Measurements from ENCODE around the gene CMTM7. TPM values are rescaled to one million over a fixed set of nuclear protein-coding genes. Genes with fewer than 3 reads are reported as not detected.

Gene CMTM7
- total RNA-seq, 1 donor from 2014 or later = 11.8 TPM

- no peak overlapping the region for H3K4me2 ChIP-seq
- H3K4me1 ChIP-seq = no peaks in the 10 kb centered on the region
- no peak for TF ChIP-seq EZH2 (IDR thresholded peaks at IDR 0.05)
- TF ChIP-seq, protein P1, sequence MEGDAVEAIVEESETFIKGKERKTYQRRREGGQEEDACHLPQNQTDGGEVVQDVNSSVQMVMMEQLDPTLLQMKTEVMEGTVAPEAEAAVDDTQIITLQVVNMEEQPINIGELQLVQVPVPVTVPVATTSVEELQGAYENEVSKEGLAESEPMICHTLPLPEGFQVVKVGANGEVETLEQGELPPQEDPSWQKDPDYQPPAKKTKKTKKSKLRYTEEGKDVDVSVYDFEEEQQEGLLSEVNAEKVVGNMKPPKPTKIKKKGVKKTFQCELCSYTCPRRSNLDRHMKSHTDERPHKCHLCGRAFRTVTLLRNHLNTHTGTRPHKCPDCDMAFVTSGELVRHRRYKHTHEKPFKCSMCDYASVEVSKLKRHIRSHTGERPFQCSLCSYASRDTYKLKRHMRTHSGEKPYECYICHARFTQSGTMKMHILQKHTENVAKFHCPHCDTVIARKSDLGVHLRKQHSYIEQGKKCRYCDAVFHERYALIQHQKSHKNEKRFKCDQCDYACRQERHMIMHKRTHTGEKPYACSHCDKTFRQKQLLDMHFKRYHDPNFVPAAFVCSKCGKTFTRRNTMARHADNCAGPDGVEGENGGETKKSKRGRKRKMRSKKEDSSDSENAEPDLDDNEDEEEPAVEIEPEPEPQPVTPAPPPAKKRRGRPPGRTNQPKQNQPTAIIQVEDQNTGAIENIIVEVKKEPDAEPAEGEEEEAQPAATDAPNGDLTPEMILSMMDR (IDR thresholded peaks at IDR 0.05) = no peak
- no peak for TF ChIP-seq EZH2phosphoT487 (IDR thresholded peaks at IDR 0.05)
- H3K79me2 ChIP-seq (ENCODE audit: low read depth) = peaks cover 30% of the 10 kb centered on the region
- H3K9me3 Mint-ChIP-seq = peaks cover 3% of the 10 kb centered on the region
- H3K27ac ChIP-seq = no peak overlapping the region
- H3K4me3 ChIP-seq = no peak overlapping the region
- no peak overlapping the region for H3K4me3 Mint-ChIP-seq
- no peaks in the 10 kb centered on the region for H3K4me1 Mint-ChIP-seq
- peaks cover 6% of the 10 kb centered on the region for H3K36me3 Mint-ChIP-seq
- no peak overlapping the region for H3K9ac ChIP-seq
- peaks cover 20% of the 10 kb centered on the region for H4K20me1 ChIP-seq (ENCODE audit: low read depth)
- no peaks in the 10 kb centered on the region for H3K9me3 ChIP-seq (ENCODE audit: low read depth)
- no peak for DNase-seq (ENCODE audit: low spot score)
- H3K27me3 ChIP-seq = no peaks in the 10 kb centered on the region
- no peaks in the 10 kb centered on the region for H3K36me3 ChIP-seq
- no peak overlapping the region for H2AFZ ChIP-seq (replicated peaks)
- no peaks in the 10 kb centered on the region for H3F3A ChIP-seq (ENCODE audit: low read depth)
- no peak overlapping the region for H3K27ac Mint-ChIP-seq
- H3K27me3 Mint-ChIP-seq (ENCODE audit: insufficient read depth, low read depth) = no peaks in the 10 kb centered on the region
Observed at GRCh38 chr3:32492684-32493436, 101.2 kb downstream of the CMTM7 start.

GRCh38 chr3:32493437-32494414 is 102.1 kb downstream of the CMTM7 start:
- TF ChIP-seq EZH2phosphoT487 (IDR thresholded peaks at IDR 0.05) = no peak
- TF ChIP-seq, protein P1 (IDR thresholded peaks at IDR 0.05) = no peak
- TF ChIP-seq EZH2 (IDR thresholded peaks at IDR 0.05) = no peak
- Histone ChIP-seq H3K4me3 (no peak overlapping the region), H3F3A (ENCODE audit: low read depth) (no peaks in the 10 kb centered on the region), H3K36me3 (no peaks in the 10 kb centered on the region), H3K27me3 (no peaks in the 10 kb centered on the region), H3K27ac (no peak overlapping the region), H3K79me2 (ENCODE audit: low read depth) (peaks cover 38% of the 10 kb centered on the region), H3K4me2 (no peak overlapping the region), H4K20me1 (ENCODE audit: low read depth) (peaks cover 20% of the 10 kb centered on the region), H3K4me1 (no peaks in the 10 kb centered on the region), H3K9me3 (ENCODE audit: low read depth) (no peaks in the 10 kb centered on the region), H3K9ac (no peak overlapping the region), H2AFZ (replicated peaks) (no peak overlapping the region)
- Mint-ChIP-seq H3K9me3 (peaks cover 3% of the 10 kb centered on the region), H3K27ac (no peak overlapping the region), H3K27me3 (ENCODE audit: insufficient read depth, low read depth) (no peaks in the 10 kb centered on the region), H3K4me3 (no peak overlapping the region), H3K4me1 (no peaks in the 10 kb centered on the region), H3K36me3 (peaks cover 8% of the 10 kb centered on the region)
- no peak for DNase-seq (ENCODE audit: low spot score)

DNA sequence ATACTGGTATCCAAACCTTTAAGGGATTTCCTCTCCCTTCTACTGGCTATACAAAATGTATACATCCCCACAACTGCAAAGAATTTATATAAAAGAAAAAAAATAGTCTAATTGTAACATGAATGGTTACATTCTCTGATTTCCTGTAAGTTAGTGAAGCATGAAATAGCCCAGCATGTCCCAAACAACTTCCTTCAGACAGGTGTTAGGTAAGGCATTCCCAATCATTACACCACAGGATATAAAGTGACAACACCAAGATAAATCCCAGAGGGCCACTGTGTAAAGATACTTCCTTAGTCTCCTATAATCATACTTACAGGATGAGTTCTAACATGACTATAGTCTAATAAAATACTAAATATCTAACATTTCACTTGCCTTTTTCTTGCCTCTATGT is 103.4 kb downstream of the CMTM7 start:
- no peak overlapping the region for H3K4me3 ChIP-seq
- H2AFZ ChIP-seq (replicated peaks) = no peak overlapping the region
- no peak overlapping the region for H3K27ac ChIP-seq
- TF ChIP-seq, protein P1 (IDR thresholded peaks at IDR 0.05) = no peak
- TF ChIP-seq EZH2 (IDR thresholded peaks at IDR 0.05) = no peak
- TF ChIP-seq EZH2phosphoT487 (IDR thresholded peaks at IDR 0.05) = no peak
- no peak overlapping the region for H3K9ac ChIP-seq
- H3K27me3 ChIP-seq = no peaks in the 10 kb centered on the region
- H3K9me3 Mint-ChIP-seq = peaks cover 3% of the 10 kb centered on the region
- no peak overlapping the region for H3K27ac Mint-ChIP-seq
- H3K4me2 ChIP-seq = no peak overlapping the region
- peaks cover 2% of the 10 kb centered on the region for H3K4me1 Mint-ChIP-seq
- no peaks in the 10 kb centered on the region for H3K9me3 ChIP-seq (ENCODE audit: low read depth)
- no peaks in the 10 kb centered on the region for H3K27me3 Mint-ChIP-seq (ENCODE audit: insufficient read depth, low read depth)
- H3K36me3 Mint-ChIP-seq = peaks cover 8% of the 10 kb centered on the region
- H3F3A ChIP-seq (ENCODE audit: low read depth) = no peaks in the 10 kb centered on the region
- peaks cover 50% of the 10 kb centered on the region for H3K79me2 ChIP-seq (ENCODE audit: low read depth)
- no peak overlapping the region for H3K4me3 Mint-ChIP-seq
- no peak for DNase-seq (ENCODE audit: low spot score)
- peaks cover 28% of the 10 kb centered on the region for H4K20me1 ChIP-seq (ENCODE audit: low read depth)
- H3K36me3 ChIP-seq = no peaks in the 10 kb centered on the region
- no peaks in the 10 kb centered on the region for H3K4me1 ChIP-seq

Measured in neural progenitor cell (in vitro differentiated cells).